H1 (cell line): ENCODE measurements around the gene KCNMB2. TPM values are rescaled to one million over a fixed set of nuclear protein-coding genes. Genes with fewer than 3 reads are reported as not detected.

ENCODE experiments used
- CHD1 ChIP-seq: IDR thresholded peaks from 2 replicates; pipeline ENCODE4 v1.6.1; 2012; ENCODE audit warnings: low read depth, low read length, improper control_type of control experiment
- CHD2 ChIP-seq: IDR thresholded peaks from 2 replicates; pipeline ENCODE4 v1.6.1; 2012; ENCODE audit warnings: low read length, improper control_type of control experiment
- KDM1A ChIP-seq: fragments of 200-600, 300-600 bp; sonication (generic); IDR thresholded peaks from 2 replicates; pipeline ENCODE4 v1.7.1; 2016; ENCODE audit warnings: mild to moderate bottlenecking, low read length, borderline replicate concordance
- RAD21 ChIP-seq, 2 experiments: IDR thresholded peaks in 1 of 2; conservative IDR thresholded peaks in 1 of 2; 2 replicates each; pipeline ENCODE4 v1.6.1; 2011; ENCODE audit warnings: low read depth in 2 of 2, low read length in 2 of 2, improper control_type of control experiment in 1 of 2, inconsistent platforms in 1 of 2, mild to moderate bottlenecking in 1 of 2, moderate library complexity in 1 of 2
- RFX5 ChIP-seq: IDR thresholded peaks from 2 replicates; pipeline ENCODE4 v1.6.1; 2011; ENCODE audit warnings: low read depth, low read length, improper control_type of control experiment, borderline replicate concordance
- SP1 ChIP-seq: IDR thresholded peaks from 2 replicates; pipeline ENCODE4 v1.6.1; 2011; ENCODE audit warnings: low read depth, low read length
- SRF ChIP-seq: IDR thresholded peaks from 2 replicates; pipeline ENCODE4 v1.6.1; 2011; ENCODE audit warnings: mild to moderate bottlenecking, low read depth, low read length, moderate library complexity
- polyA plus RNA-seq, 7 experiments: library from polyadenylated mRNA; depleted of rRNA in 3 of 7; stranded (reverse) in 5 of 7; unstranded in 2 of 7; fragments of >200 nt in 5 of 7; fragments of 200-250 nt in 2 of 7; gene quantifications; 1 replicate in 5 of 7; 2 replicates in 1 of 7; 4 replicates in 1 of 7; pipeline versions ENCODE4 v1.2.1 to v1.2.3, GENCODE V29; 2011 to 2013; ENCODE audit warnings: missing spikeins in 2 of 7, mixed read lengths in 2 of 7
- total RNA-seq: library from RNA; stranded (reverse); fragmentation: NEBNext Ultra II Directional; extraction: Animal tissue kit (Norgen Biotek cat#: 25700); gene quantifications from 2 replicates; pipeline ENCODE4 v1.2.1, GENCODE V29; 2021
- TF ChIP-seq, protein P1 (sequence below): IDR thresholded peaks from 2 replicates; pipeline ENCODE4 v1.6.1; 2011; ENCODE audit warnings: low read length, improper control_type of control experiment
- TF ChIP-seq, protein P2 (sequence below): IDR thresholded peaks from 2 replicates; pipeline ENCODE4 v1.6.1; 2012; ENCODE audit warnings: inconsistent platforms
- TF ChIP-seq, protein P3 (sequence below): fragments of 300-600 bp; sonication (generic); IDR thresholded peaks from 2 replicates; pipeline ENCODE4 v1.7.1; 2012; ENCODE audit warnings: low read length, moderate library complexity, mild to moderate bottlenecking, inconsistent platforms; ENCODE audit not compliant: insufficient replicate concordance

KCNMB2 gene
- total and polyA plus RNA-seq, 2 of the 8 experiments (the other 6 are each of a cell fraction or from before 2014, with no cell fraction given) = not detected

DNA sequence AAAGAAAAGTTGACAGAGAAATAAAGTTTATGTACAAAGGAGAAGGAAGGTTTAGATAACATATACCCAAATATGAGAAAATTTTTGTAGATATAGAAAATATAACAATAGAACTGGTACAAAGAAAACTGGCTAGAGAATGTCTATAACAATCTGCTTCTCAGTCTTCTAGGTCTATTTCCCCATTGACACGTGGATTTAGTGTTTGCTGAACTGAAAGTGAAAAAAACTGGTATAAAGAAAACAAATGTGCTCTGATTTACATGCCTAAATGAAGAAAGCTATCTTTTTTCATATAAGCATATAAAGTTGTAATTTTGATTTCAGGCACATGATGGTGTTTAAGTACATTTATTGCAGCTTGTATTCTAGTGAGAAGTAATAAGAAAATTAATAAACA, 9.8 kb downstream of the KCNMB2 start (continued):
- TF ChIP-seq, protein P1, sequence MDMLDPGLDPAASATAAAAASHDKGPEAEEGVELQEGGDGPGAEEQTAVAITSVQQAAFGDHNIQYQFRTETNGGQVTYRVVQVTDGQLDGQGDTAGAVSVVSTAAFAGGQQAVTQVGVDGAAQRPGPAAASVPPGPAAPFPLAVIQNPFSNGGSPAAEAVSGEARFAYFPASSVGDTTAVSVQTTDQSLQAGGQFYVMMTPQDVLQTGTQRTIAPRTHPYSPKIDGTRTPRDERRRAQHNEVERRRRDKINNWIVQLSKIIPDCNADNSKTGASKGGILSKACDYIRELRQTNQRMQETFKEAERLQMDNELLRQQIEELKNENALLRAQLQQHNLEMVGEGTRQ = no peak
- TF ChIP-seq, protein P2, sequence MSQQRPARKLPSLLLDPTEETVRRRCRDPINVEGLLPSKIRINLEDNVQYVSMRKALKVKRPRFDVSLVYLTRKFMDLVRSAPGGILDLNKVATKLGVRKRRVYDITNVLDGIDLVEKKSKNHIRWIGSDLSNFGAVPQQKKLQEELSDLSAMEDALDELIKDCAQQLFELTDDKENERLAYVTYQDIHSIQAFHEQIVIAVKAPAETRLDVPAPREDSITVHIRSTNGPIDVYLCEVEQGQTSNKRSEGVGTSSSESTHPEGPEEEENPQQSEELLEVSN = no peak
- TF ChIP-seq SRF (no peak), RAD21 (IDR thresholded peaks at IDR 0.05 in 1 of 2, conservative IDR thresholded peaks at IDR 0.05 in 1 of 2; ENCODE audit: low read depth in 2 of 2, low read length in 2 of 2) (no peak), KDM1A (no peak), CHD2 (no peak), RFX5 (no peak), SP1 (no peak), CHD1 (no peak)
- TF ChIP-seq, protein P3, sequence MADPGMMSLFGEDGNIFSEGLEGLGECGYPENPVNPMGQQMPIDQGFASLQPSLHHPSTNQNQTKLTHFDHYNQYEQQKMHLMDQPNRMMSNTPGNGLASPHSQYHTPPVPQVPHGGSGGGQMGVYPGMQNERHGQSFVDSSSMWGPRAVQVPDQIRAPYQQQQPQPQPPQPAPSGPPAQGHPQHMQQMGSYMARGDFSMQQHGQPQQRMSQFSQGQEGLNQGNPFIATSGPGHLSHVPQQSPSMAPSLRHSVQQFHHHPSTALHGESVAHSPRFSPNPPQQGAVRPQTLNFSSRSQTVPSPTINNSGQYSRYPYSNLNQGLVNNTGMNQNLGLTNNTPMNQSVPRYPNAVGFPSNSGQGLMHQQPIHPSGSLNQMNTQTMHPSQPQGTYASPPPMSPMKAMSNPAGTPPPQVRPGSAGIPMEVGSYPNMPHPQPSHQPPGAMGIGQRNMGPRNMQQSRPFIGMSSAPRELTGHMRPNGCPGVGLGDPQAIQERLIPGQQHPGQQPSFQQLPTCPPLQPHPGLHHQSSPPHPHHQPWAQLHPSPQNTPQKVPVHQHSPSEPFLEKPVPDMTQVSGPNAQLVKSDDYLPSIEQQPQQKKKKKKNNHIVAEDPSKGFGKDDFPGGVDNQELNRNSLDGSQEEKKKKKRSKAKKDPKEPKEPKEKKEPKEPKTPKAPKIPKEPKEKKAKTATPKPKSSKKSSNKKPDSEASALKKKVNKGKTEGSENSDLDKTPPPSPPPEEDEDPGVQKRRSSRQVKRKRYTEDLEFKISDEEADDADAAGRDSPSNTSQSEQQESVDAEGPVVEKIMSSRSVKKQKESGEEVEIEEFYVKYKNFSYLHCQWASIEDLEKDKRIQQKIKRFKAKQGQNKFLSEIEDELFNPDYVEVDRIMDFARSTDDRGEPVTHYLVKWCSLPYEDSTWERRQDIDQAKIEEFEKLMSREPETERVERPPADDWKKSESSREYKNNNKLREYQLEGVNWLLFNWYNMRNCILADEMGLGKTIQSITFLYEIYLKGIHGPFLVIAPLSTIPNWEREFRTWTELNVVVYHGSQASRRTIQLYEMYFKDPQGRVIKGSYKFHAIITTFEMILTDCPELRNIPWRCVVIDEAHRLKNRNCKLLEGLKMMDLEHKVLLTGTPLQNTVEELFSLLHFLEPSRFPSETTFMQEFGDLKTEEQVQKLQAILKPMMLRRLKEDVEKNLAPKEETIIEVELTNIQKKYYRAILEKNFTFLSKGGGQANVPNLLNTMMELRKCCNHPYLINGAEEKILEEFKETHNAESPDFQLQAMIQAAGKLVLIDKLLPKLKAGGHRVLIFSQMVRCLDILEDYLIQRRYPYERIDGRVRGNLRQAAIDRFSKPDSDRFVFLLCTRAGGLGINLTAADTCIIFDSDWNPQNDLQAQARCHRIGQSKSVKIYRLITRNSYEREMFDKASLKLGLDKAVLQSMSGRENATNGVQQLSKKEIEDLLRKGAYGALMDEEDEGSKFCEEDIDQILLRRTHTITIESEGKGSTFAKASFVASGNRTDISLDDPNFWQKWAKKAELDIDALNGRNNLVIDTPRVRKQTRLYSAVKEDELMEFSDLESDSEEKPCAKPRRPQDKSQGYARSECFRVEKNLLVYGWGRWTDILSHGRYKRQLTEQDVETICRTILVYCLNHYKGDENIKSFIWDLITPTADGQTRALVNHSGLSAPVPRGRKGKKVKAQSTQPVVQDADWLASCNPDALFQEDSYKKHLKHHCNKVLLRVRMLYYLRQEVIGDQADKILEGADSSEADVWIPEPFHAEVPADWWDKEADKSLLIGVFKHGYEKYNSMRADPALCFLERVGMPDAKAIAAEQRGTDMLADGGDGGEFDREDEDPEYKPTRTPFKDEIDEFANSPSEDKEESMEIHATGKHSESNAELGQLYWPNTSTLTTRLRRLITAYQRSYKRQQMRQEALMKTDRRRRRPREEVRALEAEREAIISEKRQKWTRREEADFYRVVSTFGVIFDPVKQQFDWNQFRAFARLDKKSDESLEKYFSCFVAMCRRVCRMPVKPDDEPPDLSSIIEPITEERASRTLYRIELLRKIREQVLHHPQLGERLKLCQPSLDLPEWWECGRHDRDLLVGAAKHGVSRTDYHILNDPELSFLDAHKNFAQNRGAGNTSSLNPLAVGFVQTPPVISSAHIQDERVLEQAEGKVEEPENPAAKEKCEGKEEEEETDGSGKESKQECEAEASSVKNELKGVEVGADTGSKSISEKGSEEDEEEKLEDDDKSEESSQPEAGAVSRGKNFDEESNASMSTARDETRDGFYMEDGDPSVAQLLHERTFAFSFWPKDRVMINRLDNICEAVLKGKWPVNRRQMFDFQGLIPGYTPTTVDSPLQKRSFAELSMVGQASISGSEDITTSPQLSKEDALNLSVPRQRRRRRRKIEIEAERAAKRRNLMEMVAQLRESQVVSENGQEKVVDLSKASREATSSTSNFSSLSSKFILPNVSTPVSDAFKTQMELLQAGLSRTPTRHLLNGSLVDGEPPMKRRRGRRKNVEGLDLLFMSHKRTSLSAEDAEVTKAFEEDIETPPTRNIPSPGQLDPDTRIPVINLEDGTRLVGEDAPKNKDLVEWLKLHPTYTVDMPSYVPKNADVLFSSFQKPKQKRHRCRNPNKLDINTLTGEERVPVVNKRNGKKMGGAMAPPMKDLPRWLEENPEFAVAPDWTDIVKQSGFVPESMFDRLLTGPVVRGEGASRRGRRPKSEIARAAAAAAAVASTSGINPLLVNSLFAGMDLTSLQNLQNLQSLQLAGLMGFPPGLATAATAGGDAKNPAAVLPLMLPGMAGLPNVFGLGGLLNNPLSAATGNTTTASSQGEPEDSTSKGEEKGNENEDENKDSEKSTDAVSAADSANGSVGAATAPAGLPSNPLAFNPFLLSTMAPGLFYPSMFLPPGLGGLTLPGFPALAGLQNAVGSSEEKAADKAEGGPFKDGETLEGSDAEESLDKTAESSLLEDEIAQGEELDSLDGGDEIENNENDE = no peak
